Right ventricle myocardium superior (tissue), 1 donor: ENCODE results near the gene ICOS. TPM values are rescaled to one million over a fixed set of nuclear protein-coding genes. Genes with fewer than 3 reads are reported as not detected.

ENCODE experiments used
- ATAC-seq: fragments of 200-7000 bp; cut with Tn5 transposase; one replicate; pipeline ENCODE4 v1.9.1; 2020; ENCODE audit warnings: mild to moderate bottlenecking; ENCODE audit not compliant: poor library complexity
- DNase-seq: peaks from one replicate; pipeline ENCODE4 v3.0.0-alpha.2; 2020
- intact Hi-C: fragments of 100-400 bp; cut with DNase I; formaldehyde crosslinking; loops from one replicate; pipeline ENCODE4 v1.11.2; 2022
- total RNA-seq: library from RNA; stranded (reverse); fragmentation: NEBNext Ultra II Directional; extraction: Animal tissue kit (Norgen Biotek cat#: 25700); gene quantifications from one replicate; pipeline ENCODE4 v1.2.1, GENCODE V29; 2021
- donor health status: DM: no; HTN: yes; CAD: no; lungs with severe emphysema.

The ICOS gene
- total RNA-seq, 1 donor from 2014 or later = not detected

DNA sequence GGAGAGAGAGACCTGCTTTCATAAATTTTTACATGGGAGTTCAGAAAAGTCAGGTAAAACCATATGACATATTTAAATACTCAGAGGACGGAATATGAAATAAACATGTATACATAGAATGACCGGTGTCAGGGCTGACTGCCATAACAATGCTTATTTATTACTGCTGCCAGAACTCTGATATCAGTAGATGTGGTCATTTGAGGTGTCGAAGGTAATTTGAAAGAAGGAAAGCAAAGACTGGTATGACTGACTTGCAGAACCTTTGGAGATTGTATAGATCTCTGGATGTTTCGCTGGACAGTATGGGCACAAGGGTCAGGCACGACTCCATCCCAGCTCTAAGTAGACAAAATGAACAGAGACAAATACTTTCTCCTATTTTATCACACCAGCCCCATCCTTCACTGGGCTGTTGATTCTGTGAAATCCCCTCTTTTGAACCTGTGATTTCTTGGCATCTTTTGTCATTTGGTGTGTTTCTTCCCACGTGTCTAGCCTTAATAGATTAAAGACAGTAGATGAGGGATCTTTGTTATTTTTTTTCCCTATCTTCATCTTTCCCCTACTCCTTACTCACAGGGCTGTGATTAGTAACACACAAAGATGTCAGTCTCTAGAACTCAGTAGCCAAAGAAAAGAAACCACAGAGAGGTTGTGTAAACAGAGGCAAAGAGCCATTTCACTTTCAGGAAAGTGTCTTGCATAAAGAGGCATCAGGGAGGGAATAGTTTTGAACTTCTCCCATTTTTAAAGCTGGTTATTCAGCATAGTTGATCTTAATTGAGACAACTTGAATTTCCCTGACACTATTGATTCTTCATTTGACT lies 61.6 kb downstream of the ICOS start:
- no peak for ATAC-seq
- intact Hi-C loops = no loop called here
- DNase-seq = no peak

- intact Hi-C loops = no loop called here
- no peak for ATAC-seq
- DNase-seq = no peak
Observed at GRCh38 chr2:203999835-204000234, 63.3 kb downstream of the ICOS start.

DNA sequence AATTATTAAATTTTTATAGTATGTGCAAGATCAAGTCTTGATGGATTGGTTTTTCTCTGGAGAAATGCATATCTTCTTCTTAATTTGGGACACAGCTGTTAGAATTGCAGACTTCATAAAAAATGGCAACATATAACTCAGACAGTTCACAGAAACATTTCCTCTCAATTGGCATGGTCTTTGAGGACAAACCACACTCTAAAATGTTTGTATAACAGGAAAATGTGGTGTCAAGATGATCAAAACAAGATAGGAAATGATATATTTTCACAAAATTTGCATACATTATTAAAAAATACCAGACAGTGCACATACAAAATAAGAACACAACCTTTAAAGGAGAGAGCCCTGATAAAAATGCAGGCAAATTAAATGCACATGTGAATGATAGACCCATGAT lies 63.9 kb downstream of the ICOS start:
- ATAC-seq = no peak
- intact Hi-C loops = no loop called here
- no peak for DNase-seq

DNA sequence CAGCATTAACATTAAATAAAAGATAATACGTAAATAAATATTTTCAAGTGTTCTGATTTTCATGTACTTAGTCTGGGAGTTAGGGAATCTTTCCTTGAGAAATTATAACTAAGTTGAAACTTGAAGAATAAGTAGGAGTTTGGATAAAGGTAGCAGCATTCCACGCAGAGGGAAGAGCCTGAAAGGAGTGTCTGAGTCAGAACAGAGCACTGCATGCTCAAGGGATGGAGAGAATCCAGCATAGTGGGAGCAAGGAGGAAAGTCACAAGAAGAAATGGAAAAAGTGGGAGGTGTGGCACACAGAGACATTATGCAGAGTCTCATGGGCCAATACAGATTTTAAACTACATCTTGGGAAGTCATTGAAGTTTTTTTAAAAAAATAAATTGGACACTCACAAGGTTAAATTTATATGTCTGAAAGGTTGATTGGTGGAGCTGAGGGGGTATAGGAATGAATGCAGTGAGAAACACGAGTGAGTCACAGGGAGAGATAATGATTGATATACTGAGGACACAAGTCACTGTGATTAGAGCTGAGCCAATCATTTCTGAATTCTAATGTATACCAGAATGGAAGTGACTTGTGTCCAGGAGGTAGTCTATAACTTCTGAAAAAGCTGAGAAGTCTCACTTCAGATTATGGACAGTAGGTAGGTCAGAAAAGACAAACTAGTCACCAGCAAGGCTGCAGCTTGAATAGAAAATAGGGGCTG lies 66.9 kb downstream of the ICOS start:
- ATAC-seq (no peak), DNase-seq (no peak)
- intact Hi-C loops = no loop called here

DNA sequence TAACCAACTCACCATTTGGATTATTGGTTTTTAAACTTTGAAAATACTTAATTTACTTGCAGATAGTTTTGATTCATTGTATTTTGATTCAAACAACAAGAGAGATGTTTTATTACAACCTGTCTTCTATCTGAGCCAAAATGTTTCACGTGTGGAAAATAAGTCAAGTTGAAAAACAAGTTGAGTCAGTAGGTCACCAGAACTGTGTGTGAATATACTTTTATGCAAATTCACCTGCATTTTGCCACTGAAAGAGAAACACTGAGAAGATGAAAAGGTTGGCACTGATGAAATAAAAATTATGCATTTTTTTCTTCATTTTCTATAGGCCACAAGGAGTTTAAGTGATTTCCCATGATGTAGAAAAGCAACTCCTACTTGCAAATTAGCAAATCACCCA lies 68.3 kb downstream of the ICOS start:
- DNase-seq (no peak), ATAC-seq (no peak)
- intact Hi-C loops = no loop called here

- ATAC-seq (no peak), DNase-seq (no peak)
- intact Hi-C loops = no loop called here
Observed at GRCh38 chr2:204005940-204006721, 69.6 kb downstream of the ICOS start.

DNA sequence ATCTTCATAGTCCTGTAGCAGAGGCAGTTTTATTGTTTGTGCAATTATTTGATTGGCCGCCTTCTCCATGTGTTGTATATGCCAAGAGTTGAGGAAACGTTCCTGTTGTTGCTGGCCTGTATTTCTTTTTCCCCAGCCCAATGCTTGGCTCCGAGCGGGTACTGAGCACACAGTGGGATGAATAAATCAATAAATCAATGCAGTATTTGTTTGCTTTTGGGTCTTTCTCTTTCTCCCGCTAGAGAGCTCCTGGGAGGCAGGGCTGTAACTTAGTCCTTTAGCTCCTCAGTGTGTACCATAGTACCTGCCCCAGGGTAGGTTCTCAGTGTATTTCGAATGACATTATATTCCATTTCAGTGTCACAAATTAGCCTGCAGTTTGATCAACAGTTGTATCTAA lies 71.8 kb downstream of the ICOS start:
- intact Hi-C loops = no loop called here
- ATAC-seq = no peak
- no peak for DNase-seq

- no peak for DNase-seq
- intact Hi-C loops = no loop called here
- no peak for ATAC-seq
Observed at GRCh38 chr2:204010628-204011560, 74.3 kb downstream of the ICOS start.

Other genes with a start within 250 kb of the ICOS start
- gene CD28, start 230.1 kb upstream of the ICOS start, total RNA-seq = 0.75 TPM
- gene CTLA4, start 69.0 kb upstream of the ICOS start, total RNA-seq = 0.22 TPM